HG03460 (cell line): ENCODE data around the gene DENND2A.
"Not testable (repeated sequence)": the region's sequence is repeated elsewhere in the genome, so short reads cannot be mapped to it uniquely, and the experiment has no call there.

Source experiments
- ATAC-seq: cut with Tn5 transposase; IDR thresholded peaks from one replicate; pipeline ENCODE4 v1.9.1; 2021; ENCODE audit not compliant: unreplicated experiment

The DENND2A gene

DNA sequence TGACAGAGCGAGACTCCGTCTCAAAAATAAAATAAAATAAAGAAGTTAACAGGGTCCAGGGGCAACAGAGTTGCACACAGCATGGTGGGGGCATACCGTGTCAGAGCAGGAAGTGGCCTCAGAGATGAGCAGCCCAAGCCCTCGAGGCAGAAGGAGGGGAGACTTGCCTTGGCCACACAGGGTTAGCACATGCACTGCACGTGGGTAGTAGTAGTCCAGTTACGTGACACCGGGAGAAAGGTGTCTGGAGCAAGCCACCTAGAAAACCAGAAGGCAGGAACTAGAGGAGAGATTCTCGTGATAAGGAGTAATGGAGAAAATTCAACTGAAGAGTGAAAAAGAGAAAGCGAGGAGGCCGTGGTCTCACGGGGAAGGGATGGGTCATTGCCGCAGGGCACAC lies 9.8 kb upstream of the DENND2A start:
- no peak for ATAC-seq

DNA sequence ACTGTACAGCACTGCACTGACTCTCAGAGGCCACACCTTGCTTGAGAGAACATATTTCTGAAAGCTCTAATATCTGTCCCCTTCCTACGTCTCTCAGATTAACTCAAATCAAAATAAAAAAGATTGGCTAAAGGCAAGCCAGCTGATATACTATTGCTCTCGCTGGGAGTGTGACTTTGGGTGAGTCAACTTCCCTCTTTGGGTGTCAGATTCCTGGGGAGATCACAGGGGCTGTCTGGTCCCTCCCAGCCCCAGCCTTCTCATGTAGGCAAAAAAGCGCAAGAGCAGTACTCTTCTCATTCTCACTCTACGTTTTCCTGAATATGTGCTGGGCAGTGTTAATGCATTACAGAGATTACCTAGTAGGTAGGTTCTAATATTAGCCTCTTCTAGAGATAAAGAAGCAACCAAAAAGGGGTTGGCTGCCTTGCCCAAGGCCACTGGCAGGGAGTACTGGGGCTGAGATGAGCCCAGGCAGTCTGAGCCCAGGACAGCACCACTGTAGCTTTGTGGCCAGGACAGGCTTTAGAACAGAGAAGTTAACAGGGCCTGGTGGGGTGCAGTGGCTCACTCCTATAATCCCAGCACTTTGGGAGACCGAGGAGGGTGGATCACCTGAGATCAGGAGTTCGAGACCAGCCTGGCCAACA lies 9.1 kb upstream of the DENND2A start:
- ATAC-seq = no peak

DNA sequence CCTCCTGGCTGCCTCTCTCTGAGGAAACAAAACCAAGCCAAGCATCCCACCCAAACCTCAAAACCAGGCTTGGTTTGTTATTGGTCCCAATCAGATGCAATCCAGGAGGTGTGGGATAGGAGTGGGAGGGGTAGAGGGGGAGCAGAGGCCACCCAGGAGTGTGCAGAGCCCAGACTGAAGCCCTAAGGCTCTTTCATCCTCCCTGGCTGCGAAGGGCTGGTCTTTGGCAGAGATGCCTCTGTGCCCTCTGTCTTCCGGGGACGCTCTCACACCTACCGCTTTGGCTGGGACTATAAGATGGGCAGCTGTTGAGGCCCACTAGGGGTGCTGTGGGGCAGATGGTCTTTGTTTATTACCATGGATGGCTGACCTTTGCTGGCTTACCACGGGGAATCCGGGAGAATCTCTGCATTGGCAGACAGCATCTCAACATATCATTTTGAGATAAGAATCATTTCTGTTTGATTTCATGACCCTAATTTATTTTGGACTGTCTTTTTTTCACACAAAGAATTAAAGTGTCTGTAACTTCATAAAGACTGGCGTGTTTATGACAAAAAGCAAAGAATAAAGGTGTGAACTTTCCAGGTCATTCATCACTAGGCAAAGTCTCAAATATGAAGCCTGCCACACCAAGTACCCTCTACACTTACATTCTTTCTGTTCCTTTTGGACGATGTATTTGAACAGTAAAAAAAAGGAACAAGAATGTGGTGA lies 6.5 kb upstream of the DENND2A start:
- peak; percentile 86 for ATAC-seq

DNA sequence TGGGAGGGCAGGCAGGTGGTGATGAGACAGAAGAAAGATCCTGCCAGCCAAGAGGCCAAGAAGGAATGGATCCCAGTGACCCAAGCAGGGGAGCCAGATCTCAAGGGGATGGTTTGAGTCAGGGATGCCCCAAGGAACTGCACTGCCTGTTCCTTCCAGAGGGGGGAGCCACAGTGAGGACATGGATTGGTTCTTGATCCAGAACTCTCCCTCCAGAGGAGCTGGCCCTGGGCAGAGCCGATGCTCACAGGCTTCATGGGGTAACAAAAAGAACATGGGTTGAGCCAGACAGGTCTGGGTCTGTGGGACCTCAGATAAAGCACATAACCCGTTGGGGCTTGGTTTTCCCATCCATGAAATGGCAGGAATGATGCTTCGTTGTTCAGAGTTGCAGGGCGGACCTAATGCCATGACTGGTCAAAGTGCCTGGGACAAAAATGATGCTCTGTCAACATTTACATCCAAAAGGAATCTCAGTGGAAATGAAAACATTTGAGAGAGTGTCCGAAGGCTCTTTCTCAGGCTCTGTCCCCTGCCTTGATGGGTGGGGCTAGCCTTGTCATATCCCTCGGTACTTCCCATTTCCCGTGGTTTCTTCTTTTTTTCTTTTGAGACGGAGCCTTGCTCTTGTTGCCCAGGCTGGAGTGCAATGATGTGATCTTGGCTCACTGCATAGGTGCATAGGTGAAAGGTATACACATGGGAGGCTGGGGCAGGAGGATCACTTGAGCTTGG lies 4.7 kb upstream of the DENND2A start:
- no peak for ATAC-seq

DNA sequence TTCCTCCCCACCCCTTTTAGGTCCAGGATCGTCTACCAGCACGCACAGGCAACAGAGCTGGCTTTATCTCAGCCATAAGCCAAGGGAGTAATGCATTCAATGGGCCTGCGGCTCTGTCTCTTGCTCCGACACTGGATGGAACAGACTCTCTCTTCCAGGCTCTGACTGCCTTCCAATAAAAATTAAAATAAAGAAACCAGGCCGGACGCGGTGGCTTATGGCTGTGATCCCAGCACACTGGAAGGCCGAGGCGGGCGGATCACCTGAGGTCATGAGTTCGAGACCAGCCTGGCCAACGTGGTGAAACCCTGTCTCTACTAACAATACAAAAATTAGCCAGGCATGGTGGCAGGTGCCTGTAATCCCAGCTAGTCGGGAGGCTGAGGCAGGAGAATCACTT lies 4.1 kb upstream of the DENND2A start:
- ATAC-seq = not testable (repeated sequence)

DNA sequence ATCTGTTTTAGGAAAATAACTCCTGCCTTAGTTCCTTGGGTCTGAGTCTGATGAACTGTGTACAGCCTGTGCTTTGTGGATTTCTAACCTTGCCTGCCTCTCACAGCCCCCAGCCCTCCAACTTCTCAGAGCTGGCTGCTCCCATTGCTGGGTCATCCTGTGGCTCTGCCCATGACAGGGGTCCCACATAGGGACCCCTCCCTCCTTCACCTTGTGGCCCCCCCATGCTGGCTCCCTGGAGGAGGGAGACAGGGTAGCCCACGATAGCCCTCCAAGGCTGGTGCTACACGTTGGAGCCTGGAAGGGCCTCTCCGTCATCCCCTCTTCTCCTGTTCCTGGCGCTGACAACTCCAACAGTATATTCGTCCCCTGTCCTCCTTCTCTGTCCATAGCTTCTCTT lies 2.8 kb upstream of the DENND2A start:
- ATAC-seq = no peak

DNA sequence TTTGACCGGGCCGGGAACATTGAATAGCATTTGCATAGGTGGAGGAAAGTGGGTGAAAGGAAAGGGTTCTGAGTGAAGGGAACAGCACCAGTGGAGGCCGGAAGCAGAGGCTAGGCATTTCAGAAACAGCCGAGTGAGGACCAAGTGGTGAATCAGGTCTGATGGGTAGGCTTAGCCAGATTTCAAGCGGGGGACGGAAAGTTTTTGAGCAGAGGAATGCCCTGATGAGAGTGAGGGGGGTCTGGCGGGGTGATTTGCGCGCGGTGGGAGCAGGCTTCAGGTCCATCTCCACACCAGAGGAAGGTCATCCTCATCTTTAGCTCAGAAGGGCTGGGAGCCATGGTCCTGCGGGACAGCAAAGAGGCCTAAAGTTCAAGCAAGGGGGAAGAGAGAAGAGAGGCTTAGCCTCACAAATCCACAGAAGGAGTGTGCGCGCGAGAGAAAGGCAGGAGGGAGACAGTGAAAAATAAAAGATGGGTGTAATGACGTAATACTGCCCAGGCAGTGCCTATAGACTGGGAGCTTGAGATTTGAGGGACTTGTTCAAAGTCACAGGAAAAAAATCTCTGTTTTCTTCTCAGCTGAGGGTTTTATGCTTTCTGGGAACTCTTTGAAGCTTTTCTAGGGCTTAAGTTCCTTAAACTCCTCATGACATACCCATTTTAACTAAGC lies 1.0 kb upstream of the DENND2A start:
- no peak for ATAC-seq

DNA sequence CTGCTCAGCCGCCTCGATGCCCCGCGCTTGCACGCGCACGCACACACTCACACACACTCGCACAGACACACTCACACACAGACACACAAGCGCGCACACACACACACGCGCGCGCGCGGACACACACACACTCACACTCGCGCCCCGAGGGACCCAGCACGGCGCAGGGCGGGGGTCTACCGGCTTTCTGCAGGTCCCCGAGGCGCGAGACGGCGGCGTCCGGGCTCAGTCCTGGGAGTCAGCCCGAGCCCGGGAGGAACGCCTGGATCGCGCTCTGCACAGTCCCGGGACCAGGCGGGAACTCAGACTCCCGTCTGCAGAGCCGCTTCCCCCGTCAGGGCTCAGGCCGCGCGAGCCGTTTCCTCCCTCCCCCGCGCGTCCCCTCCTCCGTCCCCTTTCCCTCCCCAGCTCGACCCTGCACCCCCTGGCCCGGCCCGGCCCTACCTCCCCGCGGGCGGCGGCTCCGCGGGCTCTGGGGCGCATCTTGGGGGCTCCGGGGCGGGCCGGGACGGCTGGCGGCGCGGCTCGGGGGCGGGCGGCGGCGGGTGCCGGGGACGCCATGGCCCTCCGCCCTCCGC lies 464 bp downstream of the DENND2A start:
- ATAC-seq = no peak

DNA sequence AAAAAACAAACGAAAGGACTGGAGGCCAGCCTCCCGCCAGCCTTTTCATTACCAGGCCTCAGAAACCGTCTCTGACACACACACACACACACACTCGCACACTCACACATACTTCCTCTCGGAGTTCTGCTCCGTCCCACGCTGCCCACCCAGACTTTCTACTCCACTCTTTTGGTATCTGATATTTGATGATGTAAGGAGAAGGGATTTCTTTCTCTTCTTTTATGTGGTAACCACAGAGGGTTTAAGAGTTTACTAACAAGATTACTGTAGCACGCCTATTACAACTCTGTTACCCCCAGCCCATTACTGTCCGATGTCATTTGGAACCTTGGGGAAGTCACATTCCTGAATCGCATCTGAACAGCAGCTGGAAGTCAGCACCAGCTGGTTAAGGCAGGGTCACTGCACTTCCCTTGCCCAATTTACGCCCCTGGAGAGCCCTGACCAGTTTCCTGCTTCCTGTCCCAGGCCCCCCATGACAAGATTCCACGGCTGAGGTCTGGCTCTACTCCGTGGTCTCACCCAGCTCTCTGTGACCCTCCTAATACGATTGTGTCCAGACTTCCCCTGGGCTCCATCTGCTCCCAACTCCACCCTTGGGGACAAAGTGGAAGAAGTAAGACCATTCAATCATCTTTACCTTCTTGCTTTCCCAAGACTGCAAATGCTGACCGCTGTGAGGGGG lies 1.1 kb downstream of the DENND2A start:
- no peak for ATAC-seq

DNA sequence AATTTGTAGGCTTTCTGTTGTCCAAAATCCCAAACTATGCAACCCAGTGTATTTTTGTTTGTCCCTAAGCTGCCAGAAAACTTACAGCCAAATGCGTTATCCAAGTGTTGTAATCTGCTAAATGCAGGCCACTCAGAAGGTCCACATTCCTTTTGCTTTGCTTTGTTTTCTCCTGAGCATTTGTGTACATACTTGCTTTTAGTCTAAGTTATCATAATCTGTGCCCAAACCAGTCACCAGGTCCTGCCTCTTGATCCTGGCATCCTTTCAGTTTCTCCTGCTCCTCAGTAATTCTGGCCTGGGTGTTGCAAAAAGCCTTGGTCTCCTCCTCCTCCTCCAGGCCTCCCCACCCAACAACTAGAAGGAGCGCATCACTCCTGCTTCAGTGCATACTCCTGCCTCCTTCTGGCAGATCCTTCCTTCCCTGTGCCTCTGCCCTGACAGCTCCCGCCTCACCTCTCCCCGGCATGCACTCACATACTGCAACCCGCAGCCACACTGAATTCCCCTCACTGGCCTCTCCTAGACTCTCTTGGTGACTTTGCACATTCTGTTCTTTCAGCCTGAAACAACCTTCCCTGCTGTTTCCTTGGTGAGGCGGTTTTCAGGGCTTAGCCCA lies 2.3 kb downstream of the DENND2A start:
- no peak for ATAC-seq

DNA sequence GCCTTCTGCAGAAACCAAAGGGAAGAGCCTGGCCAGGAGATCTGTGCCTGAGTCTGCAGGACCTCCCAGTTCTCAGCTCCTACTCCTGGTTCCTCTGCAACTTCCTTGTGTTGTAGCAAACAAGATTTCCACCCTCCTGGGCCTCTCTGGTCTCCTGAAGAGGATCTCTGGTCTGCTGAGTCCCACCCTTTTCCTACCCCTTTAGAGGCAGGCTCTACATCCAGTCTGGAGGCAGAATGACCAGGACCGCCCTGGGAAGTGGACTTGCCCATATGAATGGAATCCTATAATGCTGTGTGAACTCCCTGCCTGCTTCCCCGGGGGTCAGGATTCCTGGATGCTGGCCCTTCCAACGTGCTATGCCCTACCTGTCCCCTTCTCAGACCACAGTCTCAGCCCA lies 3.2 kb downstream of the DENND2A start:
- no peak for ATAC-seq

DNA sequence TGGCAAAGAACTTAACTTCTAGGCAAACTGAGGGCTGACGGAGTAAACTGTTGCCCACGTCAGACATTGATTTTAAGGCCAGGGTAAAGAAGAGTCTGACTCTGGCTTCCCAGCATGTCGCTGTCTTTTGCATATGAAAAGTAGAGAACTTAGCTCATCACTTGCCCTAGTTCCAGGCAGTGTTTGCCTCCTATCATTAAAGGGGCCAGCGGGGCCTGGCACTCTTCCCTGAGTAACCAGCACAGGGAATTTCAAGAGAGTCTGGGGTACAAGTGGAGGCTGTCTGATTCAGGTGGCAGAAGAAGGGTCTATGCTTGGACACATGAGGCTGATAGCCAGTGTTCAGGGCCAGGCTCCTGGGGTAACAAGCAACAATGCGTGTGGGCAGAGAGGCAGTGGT lies 4.8 kb downstream of the DENND2A start:
- ATAC-seq = no peak

DNA sequence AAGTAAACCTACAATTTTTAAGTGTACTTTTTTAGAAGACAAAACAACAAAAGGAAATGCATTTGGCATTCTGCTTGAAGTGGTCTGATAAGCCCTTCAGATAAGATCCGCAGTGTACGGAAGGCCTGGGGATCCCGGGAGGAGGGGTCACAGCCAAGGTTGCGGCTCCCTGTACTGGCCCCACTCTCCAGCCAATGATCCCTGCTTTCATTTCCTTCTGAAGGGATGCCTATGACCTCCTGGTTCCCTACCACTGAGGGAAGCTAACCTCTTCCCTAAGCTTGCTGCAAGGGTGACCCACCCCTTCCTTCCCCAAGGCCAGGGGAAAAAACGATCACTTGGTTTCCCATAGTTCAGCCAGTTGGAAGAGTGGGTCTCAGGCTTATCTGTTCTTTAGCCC lies 5.3 kb downstream of the DENND2A start:
- no peak for ATAC-seq

DNA sequence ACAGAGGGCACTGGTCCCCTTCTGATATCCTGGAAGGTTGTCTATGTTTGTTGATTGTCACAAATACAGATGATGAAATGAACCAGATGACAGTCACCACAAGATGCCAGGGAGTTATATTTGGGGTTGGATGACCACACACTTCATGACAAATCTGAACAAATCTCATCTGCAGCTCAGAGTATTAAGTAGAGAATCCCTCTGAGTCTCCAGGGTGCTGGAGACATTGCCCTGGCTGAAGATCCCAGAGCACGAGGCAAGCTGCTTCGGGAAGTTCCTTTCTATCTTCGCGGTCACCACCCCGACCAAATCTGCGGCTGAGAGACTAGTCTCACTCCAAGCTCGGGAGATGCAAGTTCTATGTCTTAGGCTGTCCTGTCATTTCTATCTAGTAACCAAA lies 9.0 kb downstream of the DENND2A start:
- no peak for ATAC-seq

DNA sequence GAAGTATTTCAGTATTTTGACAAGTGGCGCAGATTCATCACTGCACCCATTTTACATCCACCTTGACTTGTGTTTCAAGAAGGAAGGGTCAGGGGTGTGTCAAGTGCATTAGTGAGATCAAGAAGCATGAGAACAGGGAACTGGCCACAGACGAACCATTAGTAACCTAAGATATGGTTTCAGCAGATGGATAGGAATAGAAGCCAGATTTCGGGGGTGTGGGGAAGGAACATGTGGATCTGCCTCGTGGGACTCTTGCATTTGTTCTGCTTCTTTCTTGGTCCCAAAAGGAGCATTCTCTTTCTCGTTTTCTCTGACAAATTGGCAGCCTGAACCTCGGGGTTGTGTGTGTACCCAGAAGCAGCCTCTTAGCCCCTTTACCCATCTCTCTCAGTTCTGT lies 9.6 kb downstream of the DENND2A start:
- ATAC-seq = no peak

DNA sequence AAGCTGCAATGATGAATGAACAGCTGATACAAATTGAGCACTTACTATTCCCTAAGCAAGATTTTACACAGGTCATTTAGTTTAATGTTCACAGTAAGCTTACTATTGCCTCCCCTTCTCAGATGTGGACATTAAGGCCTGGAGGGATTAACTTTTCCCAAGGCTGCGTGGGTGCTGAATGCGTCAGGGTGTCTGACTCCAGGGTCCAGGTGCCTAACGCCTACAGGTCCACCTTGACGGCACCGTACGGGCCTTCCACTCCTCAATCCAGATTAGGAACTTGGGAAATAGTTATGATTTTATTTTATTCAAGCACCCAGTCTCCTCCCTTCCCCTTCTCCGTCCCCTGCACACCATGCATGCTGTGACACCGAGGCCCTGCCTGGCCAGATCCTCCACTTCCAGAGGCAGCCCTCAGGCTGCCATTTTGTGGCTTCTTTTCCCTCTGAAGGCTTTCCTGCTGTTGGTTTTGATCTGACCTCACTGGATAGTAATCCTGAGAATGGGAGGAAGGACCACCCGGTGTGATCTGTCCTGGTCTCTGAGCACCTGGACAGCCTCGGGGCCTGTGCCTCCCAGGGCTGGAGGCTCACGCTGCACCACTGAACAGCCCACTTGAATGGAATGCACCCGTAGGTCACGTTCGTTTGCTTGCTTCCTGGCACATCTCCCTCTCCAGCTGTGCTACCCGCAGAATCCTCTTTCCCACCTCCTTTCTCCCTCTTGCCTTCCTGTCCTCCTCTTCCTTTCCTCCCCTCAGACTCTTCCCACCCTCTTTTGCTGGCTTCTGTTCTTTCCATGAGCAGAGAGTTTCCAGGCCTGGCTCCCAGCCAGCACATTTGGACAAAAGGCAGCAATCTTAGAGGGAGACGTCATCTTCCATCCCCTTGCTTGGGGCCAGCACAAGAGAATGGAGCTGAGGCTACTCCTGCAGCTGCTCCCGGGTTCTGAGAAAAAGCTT lies 14.4 kb downstream of the DENND2A start:
- no peak for ATAC-seq

DNA sequence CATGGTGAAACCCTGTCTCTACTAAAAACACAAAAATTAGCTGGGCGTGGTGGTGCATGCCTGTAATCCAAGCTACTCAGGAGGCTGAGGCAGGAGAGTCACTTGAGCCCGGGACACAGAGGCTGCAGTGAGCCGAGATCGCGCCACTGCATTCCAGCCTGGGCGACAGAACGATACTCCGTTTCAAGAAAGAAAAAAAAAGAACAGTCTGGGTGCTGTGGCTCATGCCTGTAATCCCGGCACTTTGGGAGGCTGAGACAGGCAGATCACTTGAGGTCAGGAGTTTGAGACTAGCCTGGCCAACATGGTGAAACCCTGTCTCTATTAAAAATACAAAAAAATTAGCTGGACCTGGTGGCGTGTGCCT lies 15.4 kb downstream of the DENND2A start:
- ATAC-seq = not testable (repeated sequence)

DNA sequence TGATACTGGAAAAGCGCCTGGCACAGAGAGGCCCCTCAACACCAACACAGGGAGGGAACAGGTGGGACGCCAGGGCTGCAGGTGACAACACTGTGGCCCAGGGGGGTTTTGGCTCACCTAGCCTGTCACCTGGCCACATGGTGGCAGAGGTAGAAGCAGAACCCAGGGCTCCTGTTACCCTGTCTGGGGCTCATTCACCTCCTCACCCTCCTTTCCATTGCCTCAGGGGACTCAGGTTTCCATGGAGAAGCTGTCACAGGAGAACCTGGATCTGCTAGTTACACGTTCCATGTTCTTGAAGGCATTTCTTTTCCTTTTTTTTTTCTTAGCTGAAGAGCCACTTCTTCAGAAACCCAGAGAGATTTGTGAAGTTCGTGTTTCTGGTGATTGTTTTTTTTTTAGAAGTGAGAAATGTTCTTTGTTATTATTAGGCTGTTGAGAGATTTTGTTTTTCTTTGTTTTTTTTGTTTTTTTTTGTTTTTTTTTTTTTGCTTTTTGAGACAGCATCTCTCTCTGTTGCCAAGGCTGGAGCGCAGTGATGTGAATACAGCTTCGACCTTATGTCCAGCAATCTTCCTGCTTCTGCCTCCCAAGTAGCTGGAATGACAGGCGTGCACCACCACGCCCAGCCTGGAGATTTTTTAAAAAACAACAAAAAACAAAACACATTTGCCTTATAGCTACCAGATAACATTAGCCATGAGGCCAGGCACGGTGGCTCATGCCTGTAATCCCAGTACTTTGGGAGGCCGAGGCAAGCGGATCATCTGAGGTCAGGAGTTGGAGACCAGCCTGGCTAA lies 16.0 kb downstream of the DENND2A start:
- ATAC-seq = no peak
